HAP-1 (cell line): ENCODE data around the gene TACR1.
A peak's percentile ranks its signal among the peaks of the same experiment; 100 is the strongest.
"Not testable (repeated sequence)": the region's sequence is repeated elsewhere in the genome, so short reads cannot be mapped to it uniquely, and the experiment has no call there.

Experiments used
- DNase-seq, 2 experiments: peaks; one replicate each; pipeline ENCODE4 v3.0.0-alpha.2; 2016 to 2020; ENCODE audit warnings: low spot score in 2 of 2
- H3K27me3 ChIP-seq: fragments of 250-450 bp; sonication (Bioruptor Pico); 2 replicates; pipeline ENCODE4 v1.5.1; 2020; ENCODE audit warnings: low read depth, mild to moderate bottlenecking, moderate library complexity
- H3K36me3 ChIP-seq: fragments of 250-450 bp; sonication (Bioruptor Pico); replicated peaks from 2 replicates; pipeline ENCODE4 v1.5.1; 2020; ENCODE audit warnings: mild to moderate bottlenecking
- H3K4me1 ChIP-seq: fragments of 250-450 bp; sonication (Bioruptor Pico); 2 replicates; pipeline ENCODE4 v1.5.1; 2020; ENCODE audit warnings: mild to moderate bottlenecking
- H3K4me3 ChIP-seq: fragments of 250-450 bp; sonication (Bioruptor Pico); 2 replicates; pipeline ENCODE4 v1.5.1; 2020; ENCODE audit warnings: mild to moderate bottlenecking, moderate library complexity
- H3K9me3 ChIP-seq: fragments of 250-450 bp; sonication (Bioruptor Pico); 2 replicates; pipeline ENCODE4 v1.5.1; 2020; ENCODE audit warnings: mild to moderate bottlenecking, moderate library complexity
- in situ Hi-C: fragments of 300-500 bp; cut with MboI; formaldehyde crosslinking; loops from 3 replicates; pipeline ENCODE4 v1.14.3; 2020; ENCODE audit warnings: low sequenced_read_pairs, inconsistent platforms, mixed read lengths

The TACR1 gene

GRCh38 chr2:75077909-75078308 lies 121.4 kb downstream of the TACR1 start:
- Histone ChIP-seq H3K4me1 (no peaks in the 10 kb centered on the region), H3K27me3 (no peaks in the 10 kb centered on the region), H3K4me3 (no peak overlapping the region), H3K36me3 (no peaks in the 10 kb centered on the region), H3K9me3 (no peaks in the 10 kb centered on the region)
- in situ Hi-C loops: no loop called here
- DNase-seq: no peak

DNA sequence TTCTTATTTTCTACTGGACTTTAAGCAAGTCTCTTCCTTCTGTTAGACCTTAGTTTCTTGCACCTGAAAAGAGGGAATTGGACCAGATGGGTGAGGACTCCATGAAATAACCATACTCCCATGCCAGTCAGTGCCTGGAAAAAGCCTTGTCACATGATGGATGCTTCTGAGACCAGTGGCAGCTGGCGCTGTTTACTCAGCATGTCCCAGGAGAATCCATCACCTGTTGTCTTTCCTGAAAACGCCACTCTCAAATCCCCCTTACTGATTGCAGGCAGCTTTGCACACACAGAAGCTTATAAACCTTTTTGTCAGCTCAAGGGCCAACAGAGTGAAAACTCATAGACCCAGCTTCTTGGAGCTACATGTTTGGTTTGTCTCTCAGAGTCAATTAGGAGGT lies 123.2 kb downstream of the TACR1 start:
- in situ Hi-C loops: no loop called here
- no peaks in the 10 kb centered on the region for H3K4me1 ChIP-seq
- H3K36me3 ChIP-seq: no peaks in the 10 kb centered on the region
- no peaks in the 10 kb centered on the region for H3K9me3 ChIP-seq
- H3K27me3 ChIP-seq: no peaks in the 10 kb centered on the region
- no peak overlapping the region for H3K4me3 ChIP-seq
- no peak for DNase-seq

GRCh38 chr2:75074708-75075107 lies 124.6 kb downstream of the TACR1 start:
- H3K36me3 ChIP-seq: no peaks in the 10 kb centered on the region
- DNase-seq: no peak
- H3K9me3 ChIP-seq: no peaks in the 10 kb centered on the region
- in situ Hi-C loops: no loop called here
- no peaks in the 10 kb centered on the region for H3K4me1 ChIP-seq
- H3K27me3 ChIP-seq: no peaks in the 10 kb centered on the region
- H3K4me3 ChIP-seq: no peak overlapping the region

DNA sequence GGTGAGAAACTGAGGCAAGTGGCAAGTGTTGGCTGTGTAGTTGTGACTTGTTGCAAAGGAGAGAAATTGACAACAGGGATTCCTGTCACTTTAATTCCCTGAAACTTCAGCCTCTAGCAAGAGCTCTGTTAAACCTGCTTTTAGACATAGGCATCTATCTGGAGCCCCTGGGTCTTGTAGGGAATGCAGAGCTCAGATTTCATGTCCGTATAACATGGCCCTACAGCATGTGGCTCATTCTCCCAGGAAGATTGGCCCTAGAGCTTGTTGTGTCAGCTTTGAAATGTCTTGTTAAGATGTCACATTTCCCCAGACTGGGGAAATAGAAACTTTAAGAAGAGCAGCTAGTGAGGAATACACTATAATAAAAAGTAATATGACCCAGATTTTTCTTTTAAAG lies 125.1 kb downstream of the TACR1 start:
- Histone ChIP-seq H3K4me3 (no peak overlapping the region), H3K9me3 (no peaks in the 10 kb centered on the region), H3K27me3 (no peaks in the 10 kb centered on the region), H3K36me3 (no peaks in the 10 kb centered on the region), H3K4me1 (no peaks in the 10 kb centered on the region)
- no peak for DNase-seq
- in situ Hi-C loops: no loop called here

- in situ Hi-C loops: no loop called here
- H3K27me3 ChIP-seq: no peaks in the 10 kb centered on the region
- peaks cover under 1% of the 10 kb centered on the region; the same call in 1 of the 2 replicates for H3K4me1 ChIP-seq
- no peaks in the 10 kb centered on the region for H3K36me3 ChIP-seq
- no peak overlapping the region for H3K4me3 ChIP-seq
- H3K9me3 ChIP-seq: no peaks in the 10 kb centered on the region
- no peak for DNase-seq
Observed at GRCh38 chr2:75071766-75072165, 127.6 kb downstream of the TACR1 start.

GRCh38 chr2:75068546-75068945 lies 130.8 kb downstream of the TACR1 start:
- Histone ChIP-seq H3K4me1 (peaks cover 4% of the 10 kb centered on the region; the same call in 1 of the 2 replicates), H3K9me3 (no peaks in the 10 kb centered on the region), H3K36me3 (no peaks in the 10 kb centered on the region), H3K27me3 (no peaks in the 10 kb centered on the region), H3K4me3 (no peak overlapping the region)
- DNase-seq: no peak
- in situ Hi-C loops: no loop called here

DNA sequence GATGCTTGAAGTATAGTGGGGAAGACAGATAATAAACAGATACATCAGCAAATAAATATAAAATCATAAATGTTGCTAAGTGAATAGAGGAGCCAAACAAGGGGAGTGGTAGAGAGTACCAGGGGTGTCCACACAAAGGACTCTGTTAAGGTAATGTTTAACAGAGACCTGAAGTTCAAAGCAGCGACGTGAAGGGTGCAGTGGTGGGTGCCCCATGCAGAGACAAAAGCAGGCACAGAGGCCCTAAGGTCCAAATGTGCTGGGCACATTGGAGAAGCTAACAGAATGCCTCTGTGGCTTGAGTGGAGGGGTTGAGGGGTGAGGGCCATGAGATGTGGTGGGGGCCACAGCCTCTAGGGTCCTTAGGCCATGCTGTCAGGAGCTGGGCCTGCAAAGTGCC lies 131.8 kb downstream of the TACR1 start:
- H3K9me3 ChIP-seq: no peaks in the 10 kb centered on the region
- H3K4me3 ChIP-seq: no peak overlapping the region
- in situ Hi-C loops: no loop called here
- H3K4me1 ChIP-seq: peaks cover 4% of the 10 kb centered on the region; the same call in 1 of the 2 replicates
- no peaks in the 10 kb centered on the region for H3K27me3 ChIP-seq
- no peak for DNase-seq
- no peaks in the 10 kb centered on the region for H3K36me3 ChIP-seq

GRCh38 chr2:75066121-75066902 lies 133.0 kb downstream of the TACR1 start:
- DNase-seq: no peak
- in situ Hi-C loops: no loop called here
- no peaks in the 10 kb centered on the region for H3K36me3 ChIP-seq
- peaks cover 4% of the 10 kb centered on the region; the same call in 1 of the 2 replicates for H3K4me1 ChIP-seq
- H3K27me3 ChIP-seq: no peaks in the 10 kb centered on the region
- H3K4me3 ChIP-seq: no peak overlapping the region
- no peaks in the 10 kb centered on the region for H3K9me3 ChIP-seq

GRCh38 chr2:75065402-75066008 lies 133.8 kb downstream of the TACR1 start:
- in situ Hi-C loops: no loop called here
- Histone ChIP-seq H3K4me3 (no peak overlapping the region), H3K9me3 (no peaks in the 10 kb centered on the region), H3K4me1 (peaks cover 4% of the 10 kb centered on the region; the same call in 1 of the 2 replicates), H3K36me3 (no peaks in the 10 kb centered on the region), H3K27me3 (no peaks in the 10 kb centered on the region)
- no peak for DNase-seq

DNA sequence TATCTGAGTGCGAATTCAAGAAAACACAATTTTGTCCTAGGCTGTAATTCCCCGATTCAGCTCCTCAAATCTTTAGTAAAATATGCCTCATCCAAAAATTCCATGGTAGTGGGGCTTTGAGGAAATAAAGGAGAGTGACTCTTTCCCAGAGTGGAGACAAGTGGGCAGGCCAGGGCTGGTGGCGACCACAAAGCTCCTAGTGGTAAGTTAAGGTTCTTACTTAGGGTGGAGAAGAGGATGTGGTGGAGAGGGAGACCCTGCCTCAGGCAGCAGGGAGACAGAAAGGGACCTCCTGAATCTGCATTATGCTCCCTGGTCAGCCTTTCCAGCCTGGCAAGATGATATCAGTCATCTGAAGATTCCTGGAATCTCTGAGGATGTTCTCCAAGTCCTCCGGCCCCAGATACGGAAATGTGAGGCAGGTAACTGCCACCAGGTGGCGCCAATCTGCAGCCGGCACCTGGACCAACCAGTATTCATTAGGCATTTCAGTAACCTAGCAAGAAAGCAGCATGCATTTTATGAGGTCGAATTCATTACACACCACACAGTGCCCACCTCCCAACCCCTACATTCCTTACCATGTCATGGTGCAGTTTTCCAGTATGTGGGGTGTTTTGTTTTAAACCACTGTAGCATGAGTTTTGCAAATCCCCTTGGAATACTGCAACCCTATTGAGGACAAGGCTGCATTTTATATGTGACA lies 134.5 kb downstream of the TACR1 start:
- H3K27me3 ChIP-seq: no peaks in the 10 kb centered on the region
- in situ Hi-C loops: no loop called here
- H3K4me1 ChIP-seq: peaks cover 4% of the 10 kb centered on the region; the same call in 1 of the 2 replicates
- H3K9me3 ChIP-seq: no peaks in the 10 kb centered on the region
- peak; percentile 54 to 79 for DNase-seq
- no peaks in the 10 kb centered on the region for H3K36me3 ChIP-seq
- H3K4me3 ChIP-seq: no peak overlapping the region

- no peaks in the 10 kb centered on the region for H3K27me3 ChIP-seq
- DNase-seq: no peak
- peaks cover 4% of the 10 kb centered on the region; the same call in 1 of the 2 replicates for H3K4me1 ChIP-seq
- in situ Hi-C loops: no loop called here
- H3K9me3 ChIP-seq: no peaks in the 10 kb centered on the region
- H3K36me3 ChIP-seq: no peaks in the 10 kb centered on the region
- no peak overlapping the region for H3K4me3 ChIP-seq
Observed at GRCh38 chr2:75063906-75064305, 135.4 kb downstream of the TACR1 start.

GRCh38 chr2:75058427-75058826 lies 140.9 kb downstream of the TACR1 start:
- no peaks in the 10 kb centered on the region for H3K27me3 ChIP-seq
- H3K9me3 ChIP-seq: no peaks in the 10 kb centered on the region
- no peak for DNase-seq
- peaks cover 21% of the 10 kb centered on the region for H3K4me1 ChIP-seq
- in situ Hi-C loops: loop anchor here (10.0 kb wide), 1 partner anchor 546 kb away; no protein-coding TSS in a partner anchor
- no peaks in the 10 kb centered on the region for H3K36me3 ChIP-seq
- H3K4me3 ChIP-seq: no peak overlapping the region

- not testable (repeated sequence) for H3K27me3 ChIP-seq, H3K36me3 ChIP-seq, H3K9me3 ChIP-seq, DNase-seq, H3K4me3 ChIP-seq
- peaks cover 23% of the 10 kb centered on the region for H3K4me1 ChIP-seq
- in situ Hi-C loops: loop anchor here (10.0 kb wide), 1 partner anchor 548 kb away; no protein-coding TSS in a partner anchor
Observed at GRCh38 chr2:75057150-75057549, 142.2 kb downstream of the TACR1 start.
